Dorsolateral prefrontal cortex (tissue), 118 donors: ENCODE measurements around the gene CLEC2A. TPM values are rescaled to one million over a fixed set of nuclear protein-coding genes. Genes with fewer than 3 reads are reported as not detected.

Experiments
- total RNA-seq, 120 experiments: library from RNA; stranded (reverse); gene quantifications; one replicate each; pipeline versions ENCODE4 v1.2.3 to v1.2.4, GENCODE V29; 2022

The CLEC2A gene
- total RNA-seq, 120 experiments from 2014 or later, result 0.53 to 2.2 (median 0.75) TPM; not detected in 112

Other genes with a start within 250 kb of the CLEC2A start
- 1 to 10 TPM in 17 of 120 experiments, under 1 TPM in 6, not detected in 97; 0.47 to 1.8 (median 1.3) TPM for gene CLECL1, start 199.3 kb downstream of the CLEC2A start, total RNA-seq
- gene CD69, start 171.5 kb downstream of the CLEC2A start, total RNA-seq, result 1 to 10 TPM in 45 of 120 experiments, under 1 TPM in 44, not detected in 31; 0.29 to 7.2 (median 1.0) TPM
- gene KLRF1, start 104.9 kb downstream of the CLEC2A start, total RNA-seq, result 1 to 10 TPM in 4 of 120 experiments, under 1 TPM in 13, not detected in 103; 0.36 to 1.8 (median 0.78) TPM
- 10 to 100 TPM in 5 of 120 experiments, 1 to 10 TPM in 114, under 1 TPM in 1; 0.60 to 13.2 (median 3.9) TPM for gene CLEC2B, start 63.0 kb downstream of the CLEC2A start, total RNA-seq
- not detected for gene KLRF2, start 50.9 kb downstream of the CLEC2A start, total RNA-seq
- gene CLEC12A, start 39.0 kb upstream of the CLEC2A start, total RNA-seq, result 1 to 10 TPM in 12 of 120 experiments, under 1 TPM in 24, not detected in 84; 0.24 to 3.3 (median 0.67) TPM
- under 1 TPM in 1 of 120 experiments, not detected in 119; 0.56 TPM for gene CLEC1B, start 66.8 kb upstream of the CLEC2A start, total RNA-seq
- gene CLEC12B, start 78.3 kb upstream of the CLEC2A start, total RNA-seq, result 1 to 10 TPM in 3 of 120 experiments, under 1 TPM in 34, not detected in 83; 0.17 to 1.7 (median 0.52) TPM
- gene CLEC9A, start 98.3 kb upstream of the CLEC2A start, total RNA-seq, result 1 to 10 TPM in 82 of 120 experiments, under 1 TPM in 31, not detected in 7; 0.28 to 4.9 (median 1.5) TPM
- gene CLEC1A, start 166.6 kb upstream of the CLEC2A start, total RNA-seq, result 1 to 10 TPM in 87 of 120 experiments, under 1 TPM in 30, not detected in 3; 0.23 to 6.4 (median 1.6) TPM
- 10 to 100 TPM in 12 of 120 experiments, 1 to 10 TPM in 108; 1.4 to 20.3 (median 5.5) TPM for gene CLEC7A, start 197.8 kb upstream of the CLEC2A start, total RNA-seq
- gene OLR1, start 239.8 kb upstream of the CLEC2A start, total RNA-seq, result 10 to 100 TPM in 57 of 120 experiments, 1 to 10 TPM in 63; 2.3 to 34.4 (median 9.7) TPM
- gene TMEM52B, start 246.7 kb upstream of the CLEC2A start, total RNA-seq, result 1 to 10 TPM in 46 of 120 experiments, under 1 TPM in 65, not detected in 9; 0.18 to 3.5 (median 0.87) TPM